Vagina (tissue), 2 donors: ENCODE data around the gene HOXB6. TPM values are rescaled to one million over a fixed set of nuclear protein-coding genes. Genes with fewer than 3 reads are reported as not detected.

ENCODE experiments used
- DNase-seq, 2 donors: peaks; one replicate each; pipeline ENCODE4 v3.0.0-alpha.2; 2017; ENCODE audit errors: extremely low spot score in 2 of 2
- H3K27ac ChIP-seq: fragments of 200-600 bp; sonication (generic); one replicate; pipeline ENCODE4 v1.5.1; 2019
- H3K27me3 ChIP-seq: fragments of 200-600 bp; sonication (generic); one replicate; pipeline ENCODE4 v1.5.1; 2019
- H3K36me3 ChIP-seq, 2 donors: fragments of 200-600 bp; sonication (generic); one replicate each; pipeline ENCODE4 v1.5.1; 2017 to 2019
- H3K4me1 ChIP-seq: fragments of 200-600 bp; sonication (generic); one replicate; pipeline ENCODE4 v1.5.1; 2019
- H3K4me3 ChIP-seq, 2 donors: fragments of 200-600 bp; sonication (generic); 1 replicate in 1 of 2; 2 replicates in 1 of 2; pipeline ENCODE4 v1.5.1; 2016 to 2019
- H3K9me3 ChIP-seq: fragments of 200-600 bp; sonication (generic); one replicate; pipeline ENCODE4 v1.5.1; 2019
- CTCF ChIP-seq, 3 experiments: fragments of 450-650 bp in 2 of 3; fragments of 200-600 bp in 1 of 3; sonication (generic) in 1 of 3; IDR thresholded peaks; one replicate each; pipeline ENCODE4 v1.5.1; 2017 to 2019; ENCODE audit warnings: antibody characterized with exemption in 3 of 3, mild to moderate bottlenecking in 2 of 3, moderate library complexity in 2 of 3
- POLR2A ChIP-seq, 2 donors: fragments of 450-650 bp; IDR thresholded peaks; one replicate each; pipeline ENCODE4 v1.6.1; 2017; ENCODE audit warnings: antibody characterized with exemption in 2 of 2, mild to moderate bottlenecking in 2 of 2, moderate library complexity in 2 of 2
- POLR2AphosphoS5 ChIP-seq, 2 donors: sonication (generic); formaldehyde crosslinking; IDR thresholded peaks; one replicate each; pipeline ENCODE4 v1.9.0; 2017; ENCODE audit warnings: antibody characterized with exemption in 2 of 2, mild to moderate bottlenecking in 2 of 2, low read depth in 1 of 2; ENCODE audit not compliant: insufficient read depth in 1 of 2
- intact Hi-C: fragments of 100-400 bp; cut with DNase I; formaldehyde crosslinking; loops from one replicate; pipeline ENCODE4 v1.15.1; 2023
- total RNA-seq: library from RNA; depleted of rRNA; stranded (reverse); fragments of >200 nt; gene quantifications from one replicate; pipeline ENCODE4 v1.2.3, GENCODE V29; 2016

HOXB6 gene
- total RNA-seq, 1 donor from 2014 or later = 1.2 TPM

DNA sequence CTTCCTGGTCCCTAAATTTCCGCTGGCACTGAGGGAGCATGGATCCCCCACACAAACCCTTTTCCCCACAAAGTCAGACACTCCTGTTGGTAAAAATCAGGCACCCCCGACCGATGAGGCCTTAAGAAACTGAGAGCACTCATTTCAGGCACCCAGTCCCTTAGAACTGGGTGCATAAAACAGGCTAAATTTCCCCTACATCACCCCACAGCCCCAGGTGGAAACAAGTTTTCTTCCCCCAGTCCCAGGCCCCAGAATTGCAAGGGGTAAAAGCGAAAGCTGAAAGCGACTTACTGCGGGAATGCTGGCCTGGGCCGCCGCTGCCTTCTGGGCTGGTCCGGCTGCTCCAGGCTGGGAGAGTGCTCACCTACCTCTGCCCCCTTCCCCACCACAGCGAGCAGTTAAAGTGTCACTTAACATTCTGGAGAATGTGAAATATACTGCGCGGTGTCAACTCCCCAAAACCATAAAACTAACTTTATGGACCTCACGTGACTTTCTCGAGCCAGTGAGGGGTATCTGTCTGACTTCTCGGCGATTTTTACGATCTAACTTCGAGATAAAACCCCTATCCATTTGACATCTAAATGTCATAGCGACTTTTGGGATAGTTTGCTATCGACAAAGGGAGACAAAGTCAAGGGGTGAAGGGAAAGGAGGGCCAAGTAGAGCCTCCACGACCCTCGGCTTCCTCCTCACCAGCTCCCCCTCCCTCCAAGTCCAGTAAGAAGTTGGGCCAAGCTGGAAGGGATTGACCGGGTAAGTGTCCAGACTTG is 14.8 kb downstream of the HOXB6 start, which contains the start of gene HOXB3:
HOXB3 (minus strand) TSS at position 411 of the 776 bp plus-strand sequence. CDS start 37,767 bp downstream, outside the sequence.
- peak within 1 kb of the TSS in 1 of 2 donors; percentile 8 for H3K4me3 ChIP-seq
- no peak within 1 kb of the TSS for H3K27ac ChIP-seq
- no peaks in the 10 kb centered on the region for H3K36me3 ChIP-seq
- TF ChIP-seq POLR2AphosphoS5 (IDR thresholded peaks at IDR 0.05; ENCODE audit: insufficient read depth in 1 of 2, low read depth in 1 of 2) = no peak
- TF ChIP-seq POLR2A (IDR thresholded peaks at IDR 0.05) = no peak
- no peak for TF ChIP-seq CTCF (IDR thresholded peaks at IDR 0.05)
- no peak for DNase-seq
- intact Hi-C loops = loop anchor here (10.0 kb wide), 1 partner anchor 565 kb away; no protein-coding TSS in a partner anchor
- H3K4me1 ChIP-seq = peaks cover 21% of the 10 kb centered on the region
- H3K27me3 ChIP-seq = peaks cover 6% of the 10 kb centered on the region
- H3K9me3 ChIP-seq = no peaks in the 10 kb centered on the region

DNA sequence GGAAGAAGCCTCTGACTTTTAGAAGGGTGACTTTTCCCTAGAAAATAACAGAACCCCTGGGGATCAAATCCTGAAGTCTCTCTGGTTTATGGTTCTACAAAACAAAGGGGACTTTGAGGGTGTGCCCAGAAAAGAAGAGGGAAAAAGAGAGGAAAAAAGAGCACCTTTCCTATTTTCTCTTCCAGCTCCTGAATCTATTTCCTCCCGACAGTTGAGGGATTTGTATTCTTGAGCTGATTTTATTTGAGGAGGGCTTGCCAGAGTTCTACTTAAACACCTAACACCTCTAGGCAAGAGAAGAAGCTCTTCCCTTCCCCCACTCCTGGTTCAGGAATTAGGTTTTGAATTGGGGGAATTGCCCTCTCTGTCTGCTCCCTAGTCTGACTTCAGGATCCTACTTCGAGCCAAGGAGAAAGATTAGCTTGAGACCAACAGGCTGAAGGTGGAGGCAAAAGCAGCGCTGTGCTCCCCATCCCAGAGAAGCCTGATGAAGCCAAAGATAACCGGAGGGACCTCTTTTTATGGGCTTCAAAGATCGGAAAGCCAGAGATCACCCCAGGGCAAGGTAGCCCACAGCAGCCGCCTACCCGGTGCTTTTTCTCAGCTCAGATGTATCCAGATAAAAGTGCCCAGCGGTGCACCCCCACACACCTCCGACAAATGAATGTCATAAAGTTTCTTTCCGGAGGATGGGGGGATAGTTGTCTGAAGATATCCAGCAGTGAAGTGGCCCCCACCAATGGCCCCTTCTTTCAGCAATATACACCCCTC is 15.5 kb downstream of the HOXB6 start:
- Histone ChIP-seq H3K27me3 (peaks cover 6% of the 10 kb centered on the region), H3K9me3 (no peaks in the 10 kb centered on the region), H3K4me3 (peak overlapping the region in 1 of 2 donors; percentile 8), H3K4me1 (peaks cover 26% of the 10 kb centered on the region), H3K36me3 (no peaks in the 10 kb centered on the region), H3K27ac (no peak overlapping the region)
- intact Hi-C loops = no loop called here
- TF ChIP-seq POLR2A (IDR thresholded peaks at IDR 0.05) (no peak), CTCF (IDR thresholded peaks at IDR 0.05) (no peak), POLR2AphosphoS5 (IDR thresholded peaks at IDR 0.05; ENCODE audit: insufficient read depth in 1 of 2, low read depth in 1 of 2) (no peak)
- no peak for DNase-seq

DNA sequence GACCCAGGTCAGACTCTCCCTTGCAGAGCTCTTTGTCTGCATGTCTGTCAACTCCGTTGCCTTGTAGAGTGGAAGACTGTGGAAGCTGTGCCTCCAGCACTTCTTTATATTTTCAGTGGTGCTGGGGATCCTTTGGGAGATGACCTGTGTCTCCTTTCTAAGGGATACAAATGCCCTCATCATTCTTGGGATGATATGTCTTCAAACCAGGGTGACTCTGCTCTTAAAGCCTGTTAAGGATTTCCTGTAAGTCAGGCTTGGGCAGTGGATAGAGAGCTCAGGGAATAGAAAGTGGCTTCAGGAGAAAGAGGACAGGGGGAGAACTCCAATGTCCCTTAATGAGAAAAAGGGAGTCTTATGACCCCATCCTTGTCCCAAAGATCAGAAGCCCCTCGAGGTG is 16.3 kb downstream of the HOXB6 start:
- TF ChIP-seq POLR2A (IDR thresholded peaks at IDR 0.05) (no peak), POLR2AphosphoS5 (IDR thresholded peaks at IDR 0.05; ENCODE audit: insufficient read depth in 1 of 2, low read depth in 1 of 2) (no peak), CTCF (IDR thresholded peaks at IDR 0.05) (no peak)
- no peak for DNase-seq
- Histone ChIP-seq H3K27ac (peak overlapping the region; percentile 8), H3K36me3 (no peaks in the 10 kb centered on the region), H3K4me3 (no peak overlapping the region), H3K27me3 (peaks cover 6% of the 10 kb centered on the region), H3K9me3 (no peaks in the 10 kb centered on the region), H3K4me1 (peaks cover 25% of the 10 kb centered on the region)
- intact Hi-C loops = no loop called here

DNA sequence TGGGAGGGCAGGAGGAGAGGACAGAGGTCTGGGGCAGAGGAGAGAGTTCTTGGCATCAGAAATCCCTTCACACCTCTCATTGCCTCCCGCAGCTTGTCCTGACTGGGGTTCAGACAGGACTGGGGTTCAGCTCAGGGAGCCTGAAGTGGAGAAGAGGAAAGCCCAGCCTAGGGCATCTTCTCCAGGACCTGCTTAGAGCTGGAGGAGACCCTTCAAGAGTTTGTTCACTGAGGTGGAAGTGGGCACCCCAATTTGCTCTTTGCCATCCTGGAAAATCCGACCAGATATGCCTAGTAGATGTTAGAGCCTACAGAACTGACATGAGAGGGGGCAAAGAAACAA is 16.7 kb downstream of the HOXB6 start:
- TF ChIP-seq POLR2AphosphoS5 (IDR thresholded peaks at IDR 0.05; ENCODE audit: insufficient read depth in 1 of 2, low read depth in 1 of 2) (no peak), CTCF (IDR thresholded peaks at IDR 0.05) (no peak), POLR2A (IDR thresholded peaks at IDR 0.05) (no peak)
- no peak for DNase-seq
- Histone ChIP-seq H3K4me3 (no peak overlapping the region), H3K9me3 (no peaks in the 10 kb centered on the region), H3K27ac (peak overlapping the region; percentile 8), H3K36me3 (no peaks in the 10 kb centered on the region), H3K4me1 (peaks cover 20% of the 10 kb centered on the region), H3K27me3 (peaks cover 5% of the 10 kb centered on the region)
- intact Hi-C loops = no loop called here
